ENCODE results near the gene KSR1.

DNA sequence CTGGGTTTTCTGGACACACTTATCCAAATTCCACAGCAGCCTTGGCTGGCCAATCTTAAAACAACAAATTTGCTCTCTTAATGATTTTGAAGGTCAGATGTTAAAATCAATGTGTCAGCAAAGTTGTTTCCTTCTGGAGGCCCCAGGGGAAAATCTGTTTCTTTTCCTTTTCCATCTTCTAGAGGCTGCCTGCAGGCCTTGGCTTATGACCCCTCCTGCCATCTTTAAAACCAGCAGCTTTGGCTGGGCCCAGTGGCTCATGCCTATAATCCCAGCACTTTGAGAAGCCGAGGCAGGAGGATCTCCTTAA lies 177.7 kb downstream of the KSR1 start:
- TF ChIP-seq, protein P1, sequence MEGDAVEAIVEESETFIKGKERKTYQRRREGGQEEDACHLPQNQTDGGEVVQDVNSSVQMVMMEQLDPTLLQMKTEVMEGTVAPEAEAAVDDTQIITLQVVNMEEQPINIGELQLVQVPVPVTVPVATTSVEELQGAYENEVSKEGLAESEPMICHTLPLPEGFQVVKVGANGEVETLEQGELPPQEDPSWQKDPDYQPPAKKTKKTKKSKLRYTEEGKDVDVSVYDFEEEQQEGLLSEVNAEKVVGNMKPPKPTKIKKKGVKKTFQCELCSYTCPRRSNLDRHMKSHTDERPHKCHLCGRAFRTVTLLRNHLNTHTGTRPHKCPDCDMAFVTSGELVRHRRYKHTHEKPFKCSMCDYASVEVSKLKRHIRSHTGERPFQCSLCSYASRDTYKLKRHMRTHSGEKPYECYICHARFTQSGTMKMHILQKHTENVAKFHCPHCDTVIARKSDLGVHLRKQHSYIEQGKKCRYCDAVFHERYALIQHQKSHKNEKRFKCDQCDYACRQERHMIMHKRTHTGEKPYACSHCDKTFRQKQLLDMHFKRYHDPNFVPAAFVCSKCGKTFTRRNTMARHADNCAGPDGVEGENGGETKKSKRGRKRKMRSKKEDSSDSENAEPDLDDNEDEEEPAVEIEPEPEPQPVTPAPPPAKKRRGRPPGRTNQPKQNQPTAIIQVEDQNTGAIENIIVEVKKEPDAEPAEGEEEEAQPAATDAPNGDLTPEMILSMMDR (conservative IDR thresholded peaks at IDR 0.05; ENCODE audit: low read depth in 2 of 2): no peak
- no peak for TF ChIP-seq REST (IDR thresholded peaks at IDR 0.05; ENCODE audit: unreplicated experiment)
